Measurements from ENCODE around the gene PTPRR. TPM values are rescaled to one million over a fixed set of nuclear protein-coding genes. Genes with fewer than 3 reads are reported as not detected.

The PTPRR gene
- total and polyA plus RNA-seq, 2 donors (not counting 3 experiments of a cell fraction or from before 2014, with no cell fraction given) = 0.46 to 1.1 TPM

DNA sequence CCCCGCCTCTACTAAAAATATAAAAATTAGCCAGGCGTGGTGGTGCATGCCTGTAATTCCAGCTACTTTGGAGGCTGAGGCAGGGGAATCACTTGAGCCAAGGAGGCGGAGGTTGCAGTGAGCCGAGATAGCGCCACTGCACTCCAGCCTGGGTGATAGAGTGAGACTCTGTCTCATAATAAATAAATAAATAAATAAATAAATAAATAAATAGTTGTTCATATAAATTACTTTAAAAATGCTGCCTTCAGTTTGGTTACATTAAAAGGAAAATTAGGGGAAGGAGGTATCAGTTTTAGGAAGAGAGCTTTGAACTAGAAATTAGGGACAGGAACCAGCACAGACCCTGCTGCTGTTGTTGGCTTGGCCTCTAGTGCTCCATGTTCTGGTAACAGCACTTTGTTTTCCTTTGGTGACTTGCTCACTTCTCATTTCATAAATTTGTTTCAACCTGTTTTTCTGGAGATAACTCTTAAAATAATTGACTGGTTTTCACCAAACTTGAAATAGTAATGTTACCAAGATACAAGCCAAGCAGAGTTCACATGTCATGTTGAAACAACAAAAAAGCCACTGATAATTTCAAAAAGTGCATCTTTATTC is 260.4 kb downstream of the PTPRR start:
- DNase-seq (ENCODE audit: low read depth, low spot score) (no peak), FAIRE-seq (no peak)
- BruUV-seq (replicated peaks) = no TSS peak
- Histone ChIP-seq H2AFZ (ENCODE audit: low read depth, low read length) (no peak overlapping the region), H3K79me2 (ENCODE audit: control insufficient read depth, insufficient read depth, low read length) (no peaks in the 10 kb centered on the region), H3K9me3 (replicated peaks; ENCODE audit: control insufficient read depth, insufficient read depth, low read length) (no peaks in the 10 kb centered on the region), H3K36me3 (ENCODE audit: control insufficient read depth in 2 of 2, extremely low read depth in 1 of 2, insufficient read depth in 2 of 2, low read length in 2 of 2) (no peaks in the 10 kb centered on the region), H3K9ac (replicated peaks; ENCODE audit: extremely low read depth, insufficient read depth, low read length) (no peak overlapping the region), H3K4me1 (ENCODE audit: control insufficient read depth, extremely low read depth, insufficient read depth, low read length) (peaks cover 39% of the 10 kb centered on the region), H3K9me1 (replicated peaks; ENCODE audit: control insufficient read depth, extremely low read depth, insufficient read depth, low read length) (no peaks in the 10 kb centered on the region), H3K27me3 (ENCODE audit: control insufficient read depth in 2 of 2, insufficient read depth in 2 of 2, low read length in 2 of 2) (no peaks in the 10 kb centered on the region), H3K4me2 (ENCODE audit: insufficient read depth, low read length) (no peak overlapping the region), H3K27ac (ENCODE audit: insufficient read depth, low read depth, low read length) (no peak overlapping the region), H4K20me1 (replicated peaks; ENCODE audit: control insufficient read depth, extremely low read depth, insufficient read depth, low read length) (no peaks in the 10 kb centered on the region), H3K4me3 (replicated peaks in 1 of 3; ENCODE audit: insufficient read depth in 1 of 3, low read depth in 1 of 3, low read length in 3 of 3) (no peak overlapping the region)
- dilution Hi-C loops (cut with MboI; ENCODE audit: extremely low pct_ligation_motif_present, low sequenced_read_pairs) (no loop called here), intact Hi-C loops (cut with micrococcal nuclease) (no loop called here)
- ChIA-PET POLR2A (no interaction called here), CTCF (interaction anchor here (0.7 to 1.2 kb wide), 2 partner anchors 24 to 54 kb away, joined by 3 to 4 read pairs; no protein-coding TSS in a partner anchor)
- TF ChIP-seq GATA2 (IDR thresholded peaks at IDR 0.05; ENCODE audit: insufficient read depth, insufficient read length, low read depth, low read length) (no peak), POLR2A (IDR thresholded peaks at IDR 0.05; ENCODE audit: low read depth, low read length) (no peak), POLR2AphosphoS5 (IDR thresholded peaks at IDR 0.05; ENCODE audit: insufficient read depth, low read depth, low read length) (no peak), MYC (IDR thresholded peaks at IDR 0.05; ENCODE audit: low read depth, low read length) (no peak), EZH2 (IDR thresholded peaks at IDR 0.05; ENCODE audit: borderline replicate concordance, low read depth, low read length, severe bottlenecking) (no peak), FOS (IDR thresholded peaks at IDR 0.05; ENCODE audit: borderline replicate concordance, insufficient read depth, low read length) (no peak), JUN (IDR thresholded peaks at IDR 0.05; ENCODE audit: borderline replicate concordance, insufficient read depth, insufficient read length, low read depth) (no peak)
- TF ChIP-seq, protein P1, sequence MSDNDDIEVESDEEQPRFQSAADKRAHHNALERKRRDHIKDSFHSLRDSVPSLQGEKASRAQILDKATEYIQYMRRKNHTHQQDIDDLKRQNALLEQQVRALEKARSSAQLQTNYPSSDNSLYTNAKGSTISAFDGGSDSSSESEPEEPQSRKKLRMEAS (IDR thresholded peaks at IDR 0.05; ENCODE audit: insufficient read depth, insufficient read length) = no peak
- TF ChIP-seq, protein P2, sequence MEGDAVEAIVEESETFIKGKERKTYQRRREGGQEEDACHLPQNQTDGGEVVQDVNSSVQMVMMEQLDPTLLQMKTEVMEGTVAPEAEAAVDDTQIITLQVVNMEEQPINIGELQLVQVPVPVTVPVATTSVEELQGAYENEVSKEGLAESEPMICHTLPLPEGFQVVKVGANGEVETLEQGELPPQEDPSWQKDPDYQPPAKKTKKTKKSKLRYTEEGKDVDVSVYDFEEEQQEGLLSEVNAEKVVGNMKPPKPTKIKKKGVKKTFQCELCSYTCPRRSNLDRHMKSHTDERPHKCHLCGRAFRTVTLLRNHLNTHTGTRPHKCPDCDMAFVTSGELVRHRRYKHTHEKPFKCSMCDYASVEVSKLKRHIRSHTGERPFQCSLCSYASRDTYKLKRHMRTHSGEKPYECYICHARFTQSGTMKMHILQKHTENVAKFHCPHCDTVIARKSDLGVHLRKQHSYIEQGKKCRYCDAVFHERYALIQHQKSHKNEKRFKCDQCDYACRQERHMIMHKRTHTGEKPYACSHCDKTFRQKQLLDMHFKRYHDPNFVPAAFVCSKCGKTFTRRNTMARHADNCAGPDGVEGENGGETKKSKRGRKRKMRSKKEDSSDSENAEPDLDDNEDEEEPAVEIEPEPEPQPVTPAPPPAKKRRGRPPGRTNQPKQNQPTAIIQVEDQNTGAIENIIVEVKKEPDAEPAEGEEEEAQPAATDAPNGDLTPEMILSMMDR (IDR thresholded peaks at IDR 0.05; ENCODE audit: extremely low read depth in 1 of 2, insufficient read depth in 1 of 2, low read depth in 1 of 2, low read length in 2 of 2) = no peak
